OCI-LY7 (cell line): Measurements from ENCODE around the gene IQCB1. TPM values are rescaled to one million over a fixed set of nuclear protein-coding genes. Genes with fewer than 3 reads are reported as not detected.

ENCODE experiments used
- BruUV-seq: library from RNA; stranded (reverse); fragments of 400-500 nt; replicated peaks from 2 replicates; lab custom pipeline; 2021; lab: Mats Ljungman, UMichigan
- CTCF ChIA-PET: fragments of 300-600 bp; sonication (Branson Sonifier 250); formaldehyde crosslinking; loops from one replicate; lab custom pipeline; 2022; ENCODE audit warnings: antibody characterized with exemption; ENCODE audit not compliant: unreplicated experiment; lab: Charles Lee
- POLR2A ChIA-PET: fragments of 300-600 bp; sonication (Branson Sonifier 250); formaldehyde crosslinking; loops from one replicate; lab custom pipeline; 2022; ENCODE audit warnings: antibody characterized with exemption; lab: Charles Lee
- DNase-seq: peaks from one replicate; pipeline ENCODE4 v3.0.0-alpha.2; 2015; ENCODE audit warnings: low spot score
- H2AFZ ChIP-seq: fragments of 200-600 bp; sonication (generic), shearing (Covaris generic); 2 replicates; pipeline ENCODE4 v1.6.1; 2014; ENCODE audit warnings: mild to moderate bottlenecking, antibody characterized with exemption, low read length, moderate library complexity
- H3K27ac ChIP-seq: fragments of 200-600 bp; sonication (generic); 2 replicates; pipeline ENCODE4 v1.5.1; 2014; ENCODE audit warnings: mixed run types, low read depth, mild to moderate bottlenecking, moderate library complexity, low read length, inconsistent platforms; ENCODE audit not compliant: poor library complexity, severe bottlenecking
- H3K36me3 ChIP-seq: fragments of 200-600 bp; sonication (generic); 2 replicates; pipeline ENCODE4 v1.6.1; 2014; ENCODE audit warnings: mild to moderate bottlenecking, antibody characterized with exemption, low read length, moderate library complexity, mixed read lengths; ENCODE audit not compliant: insufficient read depth
- H3K4me1 ChIP-seq: fragments of 200-600 bp; sonication (generic); 2 replicates; pipeline ENCODE4 v1.5.1; 2014; ENCODE audit warnings: mild to moderate bottlenecking, low read length; ENCODE audit not compliant: insufficient read depth, poor library complexity, severe bottlenecking
- H3K4me2 ChIP-seq: fragments of 200-600 bp; sonication (generic); 2 replicates; pipeline ENCODE4 v1.6.1; 2014; ENCODE audit warnings: mild to moderate bottlenecking, low read length
- H3K4me3 ChIP-seq: fragments of 200-600 bp; sonication (generic); 2 replicates; pipeline ENCODE4 v1.5.1; 2014; ENCODE audit warnings: mild to moderate bottlenecking, low read depth, low read length; ENCODE audit not compliant: poor library complexity, severe bottlenecking
- H3K79me2 ChIP-seq: fragments of 200-600 bp; sonication (generic); 2 replicates; pipeline ENCODE4 v1.6.1; 2016; ENCODE audit warnings: low read depth, mild to moderate bottlenecking, low read length, moderate library complexity, mixed read lengths; ENCODE audit not compliant: insufficient read depth
- H3K9me2 ChIP-seq: fragments of 200-600 bp; sonication (generic); 2 replicates; pipeline ENCODE4 v1.6.1; 2016; ENCODE audit warnings: mild to moderate bottlenecking, low read length, mixed read lengths; ENCODE audit not compliant: insufficient read depth
- H3K9me3 ChIP-seq: fragments of 200-600 bp; sonication (generic); 2 replicates; pipeline ENCODE4 v1.6.1; 2014; ENCODE audit warnings: mild to moderate bottlenecking, mixed run types, low read length, mixed read lengths
- H4K20me1 ChIP-seq: fragments of 200-600 bp; sonication (generic); 2 replicates; pipeline ENCODE4 v1.6.1; 2014; ENCODE audit warnings: mild to moderate bottlenecking, antibody characterized with exemption, low read length, moderate library complexity, mixed read lengths; ENCODE audit not compliant: insufficient read depth
- CTCF ChIP-seq: fragments of 200-600 bp; sonication (generic); conservative IDR thresholded peaks from 2 replicates; pipeline ENCODE4 v1.5.1; 2014; ENCODE audit warnings: mild to moderate bottlenecking, antibody characterized with exemption, low read length, moderate library complexity, mixed read lengths
- EZH2phosphoT487 ChIP-seq: fragments of 200-600 bp; sonication (generic); IDR thresholded peaks from 2 replicates; pipeline ENCODE4 v1.6.1; 2018; ENCODE audit warnings: low read depth, borderline replicate concordance, mild to moderate bottlenecking, mixed run types, antibody characterized with exemption, low read length, moderate library complexity, mixed read lengths
- intact Hi-C: fragments of 100-400 bp; cut with micrococcal nuclease; formaldehyde crosslinking; loops from one replicate; pipeline ENCODE4 v1.10.0; 2022; ENCODE audit not compliant: unreplicated experiment
- total RNA-seq, 2 experiments: library from RNA; depleted of rRNA in 1 of 2; stranded (reverse); fragments of >200 nt in 1 of 2; shearing (Covaris generic) in 1 of 2; gene quantifications; 2 replicates each; pipeline ENCODE4 v1.2.3, GENCODE V29; 2014 to 2022

Gene IQCB1
- total RNA-seq, 2 experiments from 2014 or later, result 77.5 to 100 TPM

- ChIA-PET CTCF (no interaction called here), POLR2A (interaction anchor here (0.5 to 1.8 kb wide), 5 partner anchors 15 to 358 kb away, joined by 3 to 6 read pairs (median 4); no protein-coding TSS in a partner anchor)
- BruUV-seq, result no TSS peak
- Histone ChIP-seq H3K4me1 (peaks cover 16% of the 10 kb centered on the region), H3K36me3 (no peaks in the 10 kb centered on the region), H3K9me2 (no peaks in the 10 kb centered on the region), H4K20me1 (no peaks in the 10 kb centered on the region), H3K4me3 (no peak overlapping the region), H3K9me3 (no peaks in the 10 kb centered on the region), H3K4me2 (peak overlapping the region; percentile 19; the same call in 1 of the 2 replicates), H3K79me2 (no peaks in the 10 kb centered on the region), H3K27ac (no peak overlapping the region), H2AFZ (no peak overlapping the region)
- peak; percentile 62 for DNase-seq
- TF ChIP-seq EZH2phosphoT487, result no peak
- TF ChIP-seq CTCF, result no peak
- intact Hi-C loops, result no loop called here
Measured at GRCh38 chr3:121757087-121757811, 77.6 kb downstream of the IQCB1 start.

GRCh38 chr3:121752772-121753171, 82.1 kb downstream of the IQCB1 start:
- Histone ChIP-seq H3K4me3 (no peak overlapping the region), H2AFZ (no peak overlapping the region), H3K36me3 (no peaks in the 10 kb centered on the region), H4K20me1 (no peaks in the 10 kb centered on the region), H3K4me2 (no peak overlapping the region), H3K4me1 (peaks cover 30% of the 10 kb centered on the region), H3K9me2 (no peaks in the 10 kb centered on the region), H3K9me3 (no peaks in the 10 kb centered on the region), H3K27ac (no peak overlapping the region), H3K79me2 (peaks cover 7% of the 10 kb centered on the region; the same call in 1 of the 2 replicates)
- BruUV-seq, result no TSS peak
- no peak for TF ChIP-seq EZH2phosphoT487
- no peak for TF ChIP-seq CTCF
- ChIA-PET POLR2A (no interaction called here), CTCF (no interaction called here)
- no peak for DNase-seq
- intact Hi-C loops, result no loop called here

- Histone ChIP-seq H3K4me2 (no peak overlapping the region), H3K4me1 (peaks cover 27% of the 10 kb centered on the region), H3K9me2 (no peaks in the 10 kb centered on the region), H2AFZ (no peak overlapping the region), H3K9me3 (no peaks in the 10 kb centered on the region), H3K36me3 (no peaks in the 10 kb centered on the region), H3K79me2 (peaks cover 7% of the 10 kb centered on the region; the same call in 1 of the 2 replicates), H4K20me1 (no peaks in the 10 kb centered on the region), H3K27ac (no peak overlapping the region), H3K4me3 (no peak overlapping the region)
- no TSS peak for BruUV-seq
- CTCF ChIA-PET, result no interaction called here
- no peak for DNase-seq
- intact Hi-C loops, result no loop called here
- POLR2A ChIA-PET, result no interaction called here
- no peak for TF ChIP-seq EZH2phosphoT487
- TF ChIP-seq CTCF, result no peak
Measured at GRCh38 chr3:121752261-121752660, 82.6 kb downstream of the IQCB1 start.
